ENCODE data around the gene GTF2H1.
A peak's percentile ranks its signal among the peaks of the same experiment; 100 is the strongest.
"Not testable (repeated sequence)": the region's sequence is repeated elsewhere in the genome, so short reads cannot be mapped to it uniquely, and the experiment has no call there.

The GTF2H1 gene

GRCh38 chr11:18393581-18394274 is 71.4 kb downstream of the GTF2H1 start:
- TF ChIP-seq ZFX (IDR thresholded peaks at IDR 0.05) = no peak
- TF ChIP-seq CTCF (conservative IDR thresholded peaks at IDR 0.05) = no peak
- peak overlapping the region; percentile 93 for H3K27ac ChIP-seq

GRCh38 chr11:18394275-18394927 is 72.0 kb downstream of the GTF2H1 start, which contains the start of gene LDHA:
TSS of gene LDHA (plus strand) at chr11:18394563. CDS start at chr11:18396843, 2,280 bp downstream.
- peak within 1 kb of the TSS; percentile 93 for H3K27ac ChIP-seq
- TF ChIP-seq ZFX (IDR thresholded peaks at IDR 0.05) (peak; percentile 69), CTCF (conservative IDR thresholded peaks at IDR 0.05) (no peak)

GRCh38 chr11:18394928-18395734 is 72.8 kb downstream of the GTF2H1 start:
- TF ChIP-seq ZFX (IDR thresholded peaks at IDR 0.05) = no peak
- TF ChIP-seq CTCF (conservative IDR thresholded peaks at IDR 0.05) = no peak
- H3K27ac ChIP-seq = peak overlapping the region; percentile 93

GRCh38 chr11:18395735-18396504 is 73.6 kb downstream of the GTF2H1 start:
- peak; percentile 43; the same call in 1 of the 2 replicates for TF ChIP-seq ZFX (IDR thresholded peaks at IDR 0.05)
- TF ChIP-seq CTCF (conservative IDR thresholded peaks at IDR 0.05) = no peak
- H3K27ac ChIP-seq = peak overlapping the region; percentile 93

GRCh38 chr11:18397921-18398320 is 75.6 kb downstream of the GTF2H1 start:
- no peak overlapping the region for H3K27ac ChIP-seq
- no peak for TF ChIP-seq ZFX (IDR thresholded peaks at IDR 0.05)
- no peak for TF ChIP-seq CTCF (conservative IDR thresholded peaks at IDR 0.05)

GRCh38 chr11:18401077-18401476 is 78.7 kb downstream of the GTF2H1 start:
- H3K27ac ChIP-seq = not testable (repeated sequence)

- H3K27ac ChIP-seq = no peak overlapping the region
- TF ChIP-seq CTCF (conservative IDR thresholded peaks at IDR 0.05) (no peak), ZFX (IDR thresholded peaks at IDR 0.05) (no peak)
Measured at GRCh38 chr11:18404062-18404461, 81.7 kb downstream of the GTF2H1 start.

- H3K27ac ChIP-seq = not testable (repeated sequence)
Measured at GRCh38 chr11:18407400-18407799, 85.0 kb downstream of the GTF2H1 start.
